GM12878 (cell line): ENCODE measurements around the gene SLC34A3. TPM values are rescaled to one million over a fixed set of nuclear protein-coding genes. Genes with fewer than 3 reads are reported as not detected.
A peak's percentile ranks its signal among the peaks of the same experiment; 100 is the strongest.

ENCODE experiments used
- ATAC-seq: fragments of 200-7000 bp; cut with Tn5 transposase; 3 replicates; pipeline ENCODE4 v1.9.1; 2020; ENCODE audit warnings: mild to moderate bottlenecking, moderate library complexity
- BruUV-seq: library from RNA; stranded (reverse); fragments of 400-500 nt; replicated peaks from 2 replicates; lab custom pipeline; 2021; lab: Mats Ljungman, UMichigan
- CTCF ChIA-PET: fragments of 300-600 bp; sonication (Branson Sonifier 250); formaldehyde crosslinking; extraction: SDS; loops from one replicate; lab custom pipeline; 2021; ENCODE audit warnings: inconsistent platforms; lab: Yijun Ruan, JAX
- POLR2A ChIA-PET: fragments of 350-600 bp; formaldehyde crosslinking; extraction: SDS; loops from one replicate; lab custom pipeline; 2021; ENCODE audit warnings: inconsistent platforms; lab: Charles Lee
- RAD21 ChIA-PET: fragments of 300-600 bp; sonication (Branson Sonifier 250); formaldehyde crosslinking; loops from one replicate; lab custom pipeline; 2023; ENCODE audit warnings: antibody characterized with exemption; ENCODE audit not compliant: unreplicated experiment; lab: Charles Lee
- SMC1A ChIA-PET: fragments of 300-600 bp; sonication (Branson Sonifier 250); formaldehyde crosslinking; loops from one replicate; lab custom pipeline; 2023; ENCODE audit not compliant: unreplicated experiment, uncharacterized antibody; lab: Charles Lee
- DNase-seq: peaks from one replicate; pipeline ENCODE4 v3.0.0-alpha.2; 2011; ENCODE audit warnings: low read depth, low spot score
- FAIRE-seq: peaks from 3 replicates; lab custom pipeline; 2011; peaks lifted over from hg19 to GRCh38; lab: Jason Lieb, UNC
- H2AFZ ChIP-seq: 2 replicates; pipeline ENCODE4 v1.6.0; 2011; ENCODE audit warnings: low read depth, low read length, control low read depth; ENCODE audit not compliant: control insufficient read depth
- H3K27ac ChIP-seq: 2 replicates; pipeline ENCODE4 v1.5.1; 2011; ENCODE audit warnings: control low read depth; ENCODE audit not compliant: control insufficient read depth, insufficient read depth
- H3K27me3 ChIP-seq, 2 experiments: replicated peaks in 1 of 2; 2 replicates each; pipeline versions ENCODE4 v1.6.0 to v1.6.1; 2011; ENCODE audit warnings: low read length in 1 of 2; ENCODE audit not compliant: control insufficient read depth in 2 of 2, insufficient read depth in 2 of 2
- H3K36me3 ChIP-seq, 2 experiments: 2 replicates each; pipeline ENCODE4 v1.5.1; 2011; ENCODE audit warnings: low read length in 1 of 2; ENCODE audit not compliant: control insufficient read depth in 2 of 2, insufficient read depth in 2 of 2
- H3K4me1 ChIP-seq: 2 replicates; pipeline ENCODE4 v1.6.1; 2011; ENCODE audit warnings: mild to moderate bottlenecking, low read length, moderate library complexity, mixed read lengths; ENCODE audit not compliant: control insufficient read depth, insufficient read depth
- H3K4me2 ChIP-seq: 2 replicates; pipeline ENCODE4 v1.6.0; 2011; ENCODE audit warnings: control low read depth; ENCODE audit not compliant: control insufficient read depth, insufficient read depth
- H3K4me3 ChIP-seq: fragments of 200-600 bp; sonication (generic); 2 replicates; pipeline ENCODE4 v1.5.1; 2016
- H3K79me2 ChIP-seq: 2 replicates; pipeline ENCODE4 v1.6.0; 2011; ENCODE audit warnings: low read length; ENCODE audit not compliant: control insufficient read depth, insufficient read depth
- H3K9ac ChIP-seq: 2 replicates; pipeline ENCODE4 v1.8.0; 2011; ENCODE audit warnings: low read length, control low read depth, mixed read lengths; ENCODE audit not compliant: control insufficient read depth, insufficient read depth
- H3K9me3 ChIP-seq: replicated peaks from 3 replicates; pipeline ENCODE4 v1.5.1; 2011; ENCODE audit warnings: mild to moderate bottlenecking, low read length; ENCODE audit not compliant: control insufficient read depth, insufficient read depth
- H4K20me1 ChIP-seq: 2 replicates; pipeline ENCODE4 v1.6.0; 2011; ENCODE audit not compliant: control insufficient read depth, insufficient read depth
- BACH1 ChIP-seq: fragments of 450-650 bp; IDR thresholded peaks from 2 replicates; pipeline ENCODE4 v1.6.1; 2017; ENCODE audit warnings: mild to moderate bottlenecking, borderline replicate concordance
- CBFB ChIP-seq: IDR thresholded peaks from 2 replicates; pipeline ENCODE4 v1.6.1; 2016; ENCODE audit warnings: antibody characterized with exemption, low read depth
- CHD4 ChIP-seq: fragments of 200-600 bp; sonication (generic); IDR thresholded peaks from 2 replicates; pipeline ENCODE4 v1.6.1; 2016; ENCODE audit warnings: mild to moderate bottlenecking
- GATAD2B ChIP-seq: fragments of 450-650 bp; conservative IDR thresholded peaks from 2 replicates; pipeline ENCODE4 v1.6.1; 2017; ENCODE audit warnings: low read depth, mild to moderate bottlenecking, moderate library complexity
- KAT2A ChIP-seq: conservative IDR thresholded peaks from 2 replicates; pipeline ENCODE4 v1.6.1; 2011; ENCODE audit warnings: low read depth, low read length; ENCODE audit not compliant: control insufficient read depth
- NFYA ChIP-seq: IDR thresholded peaks from 2 replicates; pipeline ENCODE4 v1.6.1; 2011; ENCODE audit warnings: low read depth, mild to moderate bottlenecking, low read length, improper control_type of control experiment, borderline replicate concordance
- POLR2A ChIP-seq: IDR thresholded peaks from 2 replicates; pipeline ENCODE4 v1.6.1; 2011; ENCODE audit warnings: low read depth, mild to moderate bottlenecking, low read length
- RAD51 ChIP-seq: fragments of 450-650 bp; IDR thresholded peaks from 2 replicates; pipeline ENCODE4 v1.6.1; 2016; ENCODE audit warnings: moderate library complexity, mild to moderate bottlenecking, inconsistent platforms
- SMC3 ChIP-seq: IDR thresholded peaks from 2 replicates; pipeline ENCODE4 v1.6.1; 2011; ENCODE audit warnings: low read length, improper control_type of control experiment, borderline replicate concordance
- SREBF1 ChIP-seq: IDR thresholded peaks from 2 replicates; pipeline ENCODE4 v1.6.1; 2012; ENCODE audit warnings: mild to moderate bottlenecking, low read length
- TCF7 ChIP-seq: IDR thresholded peaks from 2 replicates; pipeline ENCODE4 v1.6.1; 2014; ENCODE audit warnings: antibody characterized with exemption, borderline replicate concordance
- ZNF384 ChIP-seq: IDR thresholded peaks from 2 replicates; pipeline ENCODE4 v1.6.1; 2012; ENCODE audit warnings: low read depth, mild to moderate bottlenecking, low read length, improper control_type of control experiment, borderline replicate concordance
- ZZZ3 ChIP-seq: IDR thresholded peaks from 2 replicates; pipeline ENCODE4 v1.6.1; 2011; ENCODE audit warnings: low read depth; ENCODE audit not compliant: control insufficient read depth, insufficient read length
- WGBS: methylation state at CpG from one replicate; pipeline ENCODE4 v1.1.6; 2016; ENCODE audit warnings: low lambda C conversion rate; ENCODE audit not compliant: insufficient replicate concordance, insufficient coverage; ENCODE audit errors: missing lambda C conversion rate; 5-methylcytosine and 5-hydroxymethylcytosine counted together
- in situ Hi-C: fragments of 300-500 bp; cut with MboI; formaldehyde crosslinking; loops from 9 replicates; pipeline ENCODE4 v1.14.3; 2018; ENCODE audit warnings: mixed read lengths
- intact Hi-C: fragments of 100-400 bp; cut with micrococcal nuclease; formaldehyde crosslinking; loops from one replicate; pipeline ENCODE4 v1.14.2; 2022; ENCODE audit not compliant: unreplicated experiment
- polyA plus RNA-seq, 11 experiments: library from polyadenylated mRNA; depleted of rRNA in 4 of 11; unstranded in 6 of 11; stranded (reverse) in 5 of 11; fragments of >200 nt; fragmentation: Nextera tagmentation in 4 of 11; fragmentation: Illumina TruSeq in 1 of 11; extraction: Ambion mirVana in 4 of 11; extraction: Trizol in 1 of 11; gene quantifications; 1 replicate in 1 of 11; 2 replicates in 10 of 11; pipeline versions ENCODE4 v1.2.1 to v1.2.3, GENCODE V29; 2011 to 2016; ENCODE audit warnings: inconsistent platforms in 2 of 11, missing spikeins in 2 of 11, low read depth in 1 of 11
- total RNA-seq, 4 experiments: library from RNA; depleted of rRNA in 3 of 4; stranded (reverse); fragments of >200 nt in 3 of 4; fragmentation: Illumina TruSeq in 1 of 4; extraction: Trizol in 1 of 4; gene quantifications; 2 replicates each; pipeline versions ENCODE4 v1.2.1 to v1.2.3, GENCODE V29; 2013 to 2021
- TF ChIP-seq, protein P1 (sequence below), 3 experiments: IDR thresholded peaks in 2 of 3; conservative IDR thresholded peaks in 1 of 3; 2 replicates each; pipeline ENCODE4 v1.5.1; 2011; ENCODE audit warnings: low read depth in 3 of 3, low read length in 3 of 3, mild to moderate bottlenecking in 3 of 3, control low read depth in 2 of 3, moderate library complexity in 2 of 3, inconsistent platforms in 1 of 3, mixed read lengths in 1 of 3; ENCODE audit not compliant: control insufficient read depth in 2 of 3, insufficient read depth in 1 of 3; ENCODE audit errors: extremely low read depth in 1 of 3
- TF ChIP-seq, protein P2 (sequence below): fragments of 450-650 bp; IDR thresholded peaks from 2 replicates; pipeline ENCODE4 v1.6.1; 2016; ENCODE audit warnings: mild to moderate bottlenecking

Gene SLC34A3
- total and polyA plus RNA-seq, 10 of the 15 experiments (the other 5 are each of a cell fraction or from before 2014, with no cell fraction given): not detected

DNA sequence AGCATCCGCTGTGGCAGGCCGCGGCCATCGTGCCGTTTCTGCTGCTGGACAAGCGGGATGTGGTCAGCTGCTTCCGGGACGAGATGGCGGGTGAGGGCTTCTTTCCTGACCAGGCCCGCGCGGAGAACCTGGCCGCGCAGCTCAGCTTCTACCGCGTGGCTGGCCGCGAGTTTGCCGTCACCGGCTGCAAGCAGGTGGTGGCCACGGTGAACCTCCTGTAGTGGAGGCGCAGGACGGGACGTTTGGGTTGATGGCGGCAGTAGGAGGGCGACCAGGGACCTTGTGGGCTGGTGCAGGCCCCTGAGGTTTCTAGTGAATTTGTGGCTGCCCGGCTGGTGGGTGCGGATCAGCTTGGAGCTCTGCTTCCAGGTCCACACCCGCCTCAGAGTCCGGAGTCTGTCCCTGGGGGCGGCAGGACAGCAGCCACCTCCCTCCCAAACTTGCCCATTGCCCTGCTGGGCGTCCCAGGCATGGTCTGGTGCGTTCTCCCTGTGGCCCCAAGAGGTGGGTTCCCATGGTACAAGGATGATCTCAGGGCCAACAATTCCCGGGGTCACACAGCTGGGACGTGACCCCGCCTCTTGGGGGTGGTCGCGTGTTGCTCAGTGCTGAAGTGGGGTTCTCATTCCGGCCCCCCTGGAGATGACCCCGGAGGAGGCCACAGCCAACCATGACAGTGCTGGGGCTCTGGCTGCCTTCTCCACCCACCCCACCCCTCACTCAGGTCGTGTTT is 49.2 kb downstream of the SLC34A3 start (continued):
- no peak for TF ChIP-seq ZNF384
- TF ChIP-seq, protein P1, sequence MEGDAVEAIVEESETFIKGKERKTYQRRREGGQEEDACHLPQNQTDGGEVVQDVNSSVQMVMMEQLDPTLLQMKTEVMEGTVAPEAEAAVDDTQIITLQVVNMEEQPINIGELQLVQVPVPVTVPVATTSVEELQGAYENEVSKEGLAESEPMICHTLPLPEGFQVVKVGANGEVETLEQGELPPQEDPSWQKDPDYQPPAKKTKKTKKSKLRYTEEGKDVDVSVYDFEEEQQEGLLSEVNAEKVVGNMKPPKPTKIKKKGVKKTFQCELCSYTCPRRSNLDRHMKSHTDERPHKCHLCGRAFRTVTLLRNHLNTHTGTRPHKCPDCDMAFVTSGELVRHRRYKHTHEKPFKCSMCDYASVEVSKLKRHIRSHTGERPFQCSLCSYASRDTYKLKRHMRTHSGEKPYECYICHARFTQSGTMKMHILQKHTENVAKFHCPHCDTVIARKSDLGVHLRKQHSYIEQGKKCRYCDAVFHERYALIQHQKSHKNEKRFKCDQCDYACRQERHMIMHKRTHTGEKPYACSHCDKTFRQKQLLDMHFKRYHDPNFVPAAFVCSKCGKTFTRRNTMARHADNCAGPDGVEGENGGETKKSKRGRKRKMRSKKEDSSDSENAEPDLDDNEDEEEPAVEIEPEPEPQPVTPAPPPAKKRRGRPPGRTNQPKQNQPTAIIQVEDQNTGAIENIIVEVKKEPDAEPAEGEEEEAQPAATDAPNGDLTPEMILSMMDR (IDR thresholded peaks at IDR 0.05 in 2 of 3, conservative IDR thresholded peaks at IDR 0.05 in 1 of 3; ENCODE audit: control insufficient read depth in 2 of 3, extremely low read depth in 1 of 3, insufficient read depth in 1 of 3, low read depth in 3 of 3, low read length in 3 of 3): no peak

DNA sequence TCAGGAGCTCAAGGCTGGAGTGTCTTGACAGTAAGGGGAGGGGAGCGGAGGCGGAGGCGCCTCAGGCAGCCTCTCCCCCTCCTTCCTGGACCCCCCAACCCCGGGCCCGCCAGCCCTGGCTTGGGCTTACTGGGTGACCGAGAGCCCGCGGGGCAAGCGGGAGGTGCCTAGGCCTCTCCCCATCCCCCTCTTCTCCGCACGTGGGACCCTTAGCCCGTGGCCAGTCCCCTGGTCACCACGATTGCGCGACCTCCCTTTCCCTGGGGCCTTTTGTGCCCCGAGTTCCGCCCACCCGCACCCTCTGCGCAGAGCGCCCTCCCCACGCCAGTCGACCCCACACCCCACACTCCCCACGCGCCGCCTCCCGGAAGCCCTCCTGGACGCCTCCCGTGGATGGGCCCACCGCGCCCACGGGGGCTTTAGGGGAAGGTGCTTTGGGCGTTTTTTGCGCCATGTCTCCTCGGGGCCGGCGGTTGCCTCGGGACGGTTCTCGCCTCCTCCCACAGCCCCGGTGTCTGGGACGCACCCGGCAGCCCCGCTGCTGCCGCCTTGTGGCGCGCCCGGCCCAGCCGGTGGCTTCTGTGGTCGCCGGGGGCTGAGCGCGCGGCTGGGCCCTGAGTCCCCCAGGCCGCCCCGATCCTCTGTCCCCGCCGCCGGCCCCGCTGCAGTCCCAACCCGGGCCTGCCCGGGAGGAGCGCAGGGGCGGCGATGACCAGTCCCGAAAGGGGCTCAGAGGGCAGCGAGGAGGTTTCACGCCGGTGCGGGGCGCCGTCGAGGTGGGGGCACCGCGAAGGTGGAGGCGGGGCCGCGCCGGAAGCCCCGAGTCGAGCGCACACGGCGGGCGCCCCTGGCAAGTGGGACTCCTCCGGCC is 50.0 kb downstream of the SLC34A3 start:
- Histone ChIP-seq H3K9me3 (no peaks in the 10 kb centered on the region), H3K79me2 (peaks cover 19% of the 10 kb centered on the region), H4K20me1 (no peaks in the 10 kb centered on the region), H3K4me3 (no peak overlapping the region), H3K9ac (no peak overlapping the region), H3K27me3 (no peaks in the 10 kb centered on the region), H3K27ac (no peak overlapping the region), H3K4me1 (peaks cover 25% of the 10 kb centered on the region), H2AFZ (no peak overlapping the region), H3K36me3 (no peaks in the 10 kb centered on the region; a peak in 3 of 4 replicates), H3K4me2 (peak overlapping the region; percentile 44)
- in situ Hi-C loops: no loop called here
- 80% methylated on average over 76 of the region's 85 CpGs for WGBS
- intact Hi-C loops: no loop called here
- BruUV-seq: no TSS peak
- RAD21 ChIA-PET: interaction anchor here (1.0 kb wide), 1 partner anchor 42 kb away, joined by 3 read pairs; no protein-coding TSS in a partner anchor
- POLR2A ChIA-PET: interaction anchor here (0.7 to 1.0 kb wide), 3 partner anchors 26 to 124 kb away, joined by 3 to 4 read pairs (median 3); partner anchors contain the start of gene TUBB4B
- CTCF ChIA-PET: interaction anchor here (1.0 to 1.4 kb wide), 2 partner anchors 26 to 40 kb away, joined by 3 to 4 read pairs; partner anchors contain the start of gene TUBB4B
- SMC1A ChIA-PET: no interaction called here
- peak; percentile 34 for ATAC-seq
- FAIRE-seq: no peak
- DNase-seq: no peak
- no peak for TF ChIP-seq ZZZ3
- TF ChIP-seq, protein P2, sequence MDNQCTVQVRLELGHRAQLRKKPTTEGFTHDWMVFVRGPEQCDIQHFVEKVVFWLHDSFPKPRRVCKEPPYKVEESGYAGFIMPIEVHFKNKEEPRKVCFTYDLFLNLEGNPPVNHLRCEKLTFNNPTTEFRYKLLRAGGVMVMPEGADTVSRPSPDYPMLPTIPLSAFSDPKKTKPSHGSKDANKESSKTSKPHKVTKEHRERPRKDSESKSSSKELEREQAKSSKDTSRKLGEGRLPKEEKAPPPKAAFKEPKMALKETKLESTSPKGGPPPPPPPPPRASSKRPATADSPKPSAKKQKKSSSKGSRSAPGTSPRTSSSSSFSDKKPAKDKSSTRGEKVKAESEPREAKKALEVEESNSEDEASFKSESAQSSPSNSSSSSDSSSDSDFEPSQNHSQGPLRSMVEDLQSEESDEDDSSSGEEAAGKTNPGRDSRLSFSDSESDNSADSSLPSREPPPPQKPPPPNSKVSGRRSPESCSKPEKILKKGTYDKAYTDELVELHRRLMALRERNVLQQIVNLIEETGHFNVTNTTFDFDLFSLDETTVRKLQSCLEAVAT: no peak
- TF ChIP-seq GATAD2B: peak; percentile 63; the same call in 1 of the 2 replicates
- TF ChIP-seq BACH1: 0 out of 2 replicates have a peak, but pooled peaks have one; percentile 12
- TF ChIP-seq SREBF1: no peak
- peak; percentile 26; the same call in 1 of the 2 replicates for TF ChIP-seq SMC3
- no peak for TF ChIP-seq CBFB
- no peak for TF ChIP-seq TCF7
- TF ChIP-seq NFYA: no peak
- TF ChIP-seq KAT2A: no peak
- TF ChIP-seq POLR2A: no peak
- TF ChIP-seq RAD51: no peak
- no peak for TF ChIP-seq CHD4
